ENCODE measurements around the gene CLHC1. TPM values are rescaled to one million over a fixed set of nuclear protein-coding genes. Genes with fewer than 3 reads are reported as not detected.
A peak's percentile ranks its signal among the peaks of the same experiment; 100 is the strongest.

Gene CLHC1
- total RNA-seq, 1 experiment from 2014 or later = 9.2 TPM

DNA sequence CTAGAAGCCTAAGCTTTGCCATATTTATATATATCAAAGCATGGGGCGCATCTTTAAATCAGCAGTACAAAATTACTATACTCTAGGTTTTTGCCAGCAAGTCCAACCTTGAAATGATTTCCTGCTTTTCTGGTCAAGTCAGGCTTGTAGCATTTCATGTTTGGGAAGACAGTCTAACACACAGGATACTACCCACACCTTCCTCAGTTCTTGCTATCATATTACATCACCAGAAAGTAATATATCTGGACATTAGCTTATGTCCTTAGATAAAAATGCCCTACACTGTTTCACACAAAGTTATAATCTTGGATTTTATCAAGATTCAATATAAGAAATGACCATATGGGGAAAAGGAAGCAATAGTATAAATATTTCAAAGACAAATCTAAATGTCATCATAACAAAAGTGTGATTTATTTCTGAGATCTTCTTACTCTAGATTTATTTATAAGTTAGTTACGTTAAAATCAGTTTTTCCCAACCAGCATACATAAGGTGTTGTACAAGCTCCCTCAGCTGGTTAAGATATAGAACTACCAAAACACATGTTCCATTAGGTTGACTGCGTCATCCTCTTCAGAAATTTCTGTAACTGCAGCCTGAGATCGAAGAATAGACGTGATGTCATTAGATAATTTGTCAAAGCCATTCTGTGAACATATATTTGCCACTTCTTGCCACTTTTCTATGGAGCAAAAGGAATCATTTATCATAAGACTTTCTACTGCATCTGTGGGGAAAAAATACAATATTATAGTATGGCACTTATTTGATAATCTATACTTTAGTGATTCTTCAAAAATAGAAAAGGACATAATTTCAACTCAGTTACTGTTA lies 56.6 kb downstream of the CLHC1 start:
- no peak overlapping the region for H2AFZ ChIP-seq (ENCODE audit: low read length)
- no peaks in the 10 kb centered on the region for H3K4me1 ChIP-seq (ENCODE audit: insufficient read depth, low read length)
- H3K4me2 ChIP-seq (ENCODE audit: insufficient read depth, insufficient read length, low read length) = no peak overlapping the region
- H3K23ac ChIP-seq (ENCODE audit: insufficient read length, low read depth, low read length) = no peak overlapping the region
- H3K14ac ChIP-seq (ENCODE audit: insufficient read depth, low read length) = no peak overlapping the region
- no peak overlapping the region for H2AK5ac ChIP-seq (ENCODE audit: insufficient read length, low read length)
- H4K91ac ChIP-seq (ENCODE audit: insufficient read length, low read depth, low read length) = no peak overlapping the region
- Mint-ChIP-seq H3K36me3 (ENCODE audit: insufficient read depth in 1 of 3, low read depth in 3 of 3) (no peaks in the 10 kb centered on the region), H3K9me3 (no peaks in the 10 kb centered on the region), H3K4me3 (no peak overlapping the region), H3K27ac (no peak overlapping the region), H3K4me1 (peaks cover 12 to 16% of the 10 kb centered on the region in 2 experiments), H3K27me3 (ENCODE audit: low read depth) (no peaks in the 10 kb centered on the region)
- H3K9me3 ChIP-seq (ENCODE audit: control insufficient read depth, low read depth, low read length) = no peaks in the 10 kb centered on the region
- H2BK15ac ChIP-seq (ENCODE audit: low read depth, low read length) = no peak overlapping the region
- no peak for DNase-seq
- H2BK5ac ChIP-seq (ENCODE audit: insufficient read length, low read length) = no peak overlapping the region
- no peaks in the 10 kb centered on the region for H3K79me1 ChIP-seq (ENCODE audit: insufficient read depth, low read depth, low read length, poor library complexity, severe bottlenecking)
- no peak overlapping the region for H3K18ac ChIP-seq (ENCODE audit: insufficient read length, low read depth, low read length)
- no peak overlapping the region for H3K9ac ChIP-seq (ENCODE audit: extremely low read depth, insufficient read length, low read length)
- H2BK120ac ChIP-seq (ENCODE audit: low read depth, low read length, poor library complexity, severe bottlenecking) = no peak overlapping the region
- no peaks in the 10 kb centered on the region for H3K27me3 ChIP-seq (ENCODE audit: insufficient read depth, low read length)
- H4K5ac ChIP-seq (ENCODE audit: insufficient read length, low read depth, low read length) = no peak overlapping the region
- H3T11ph ChIP-seq (ENCODE audit: low read length) = no peak overlapping the region
- no peak overlapping the region for H2BK12ac ChIP-seq (ENCODE audit: insufficient read length, low read depth, low read length)
- H3K79me2 ChIP-seq (ENCODE audit: insufficient read depth, low read length) = no peaks in the 10 kb centered on the region
- H2BK20ac ChIP-seq (ENCODE audit: low read depth, low read length, poor library complexity, severe bottlenecking) = no peak overlapping the region
- H4K8ac ChIP-seq (replicated peaks; ENCODE audit: insufficient read length, low read depth, low read length) = no peak overlapping the region
- WGBS (ENCODE audit: extremely low coverage, insufficient read length, low lambda C conversion rate) = no CpG with 5 or more reads among the region's 5 CpGs
- H3K23me2 ChIP-seq (ENCODE audit: insufficient read length, low read depth, low read length, poor library complexity, severe bottlenecking) = no peaks in the 10 kb centered on the region
- no peaks in the 10 kb centered on the region for H4K20me1 ChIP-seq (ENCODE audit: control insufficient read depth, insufficient read depth, insufficient read length)
- TF ChIP-seq, protein P1, sequence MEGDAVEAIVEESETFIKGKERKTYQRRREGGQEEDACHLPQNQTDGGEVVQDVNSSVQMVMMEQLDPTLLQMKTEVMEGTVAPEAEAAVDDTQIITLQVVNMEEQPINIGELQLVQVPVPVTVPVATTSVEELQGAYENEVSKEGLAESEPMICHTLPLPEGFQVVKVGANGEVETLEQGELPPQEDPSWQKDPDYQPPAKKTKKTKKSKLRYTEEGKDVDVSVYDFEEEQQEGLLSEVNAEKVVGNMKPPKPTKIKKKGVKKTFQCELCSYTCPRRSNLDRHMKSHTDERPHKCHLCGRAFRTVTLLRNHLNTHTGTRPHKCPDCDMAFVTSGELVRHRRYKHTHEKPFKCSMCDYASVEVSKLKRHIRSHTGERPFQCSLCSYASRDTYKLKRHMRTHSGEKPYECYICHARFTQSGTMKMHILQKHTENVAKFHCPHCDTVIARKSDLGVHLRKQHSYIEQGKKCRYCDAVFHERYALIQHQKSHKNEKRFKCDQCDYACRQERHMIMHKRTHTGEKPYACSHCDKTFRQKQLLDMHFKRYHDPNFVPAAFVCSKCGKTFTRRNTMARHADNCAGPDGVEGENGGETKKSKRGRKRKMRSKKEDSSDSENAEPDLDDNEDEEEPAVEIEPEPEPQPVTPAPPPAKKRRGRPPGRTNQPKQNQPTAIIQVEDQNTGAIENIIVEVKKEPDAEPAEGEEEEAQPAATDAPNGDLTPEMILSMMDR (conservative IDR thresholded peaks at IDR 0.05) = peak; percentile 71
- H3K4ac ChIP-seq (ENCODE audit: low read depth, low read length) = no peak overlapping the region
- no peak overlapping the region for H3K27ac ChIP-seq (ENCODE audit: insufficient read length, low read depth, low read length)
- H3K56ac ChIP-seq (ENCODE audit: insufficient read length, low read depth, low read length) = no peak overlapping the region

All from H9 (cell line).